Erythroblast (primary cell): ENCODE results near the gene MAD1L1.

Experiments
- GATA1 ChIP-seq: IDR thresholded peaks from 2 replicates; pipeline ENCODE4 v1.6.1; 2011; ENCODE audit warnings: low read depth, mild to moderate bottlenecking, control low read depth, low read length, moderate library complexity
- POLR2A ChIP-seq: IDR thresholded peaks from 2 replicates; pipeline ENCODE4 v1.6.1; 2011; ENCODE audit warnings: mild to moderate bottlenecking, low read length

GRCh38 chr7:2044311-2044882, 188.3 kb downstream of the MAD1L1 start:
- TF ChIP-seq POLR2A (no peak), GATA1 (no peak)
